Thymus (tissue), 11 donors: ENCODE data around the gene CD53. TPM values are rescaled to one million over a fixed set of nuclear protein-coding genes. Genes with fewer than 3 reads are reported as not detected.

Source experiments
- DNase-seq, 9 donors: peaks; one replicate each; pipeline ENCODE4 v3.0.0-alpha.2; 2013; ENCODE audit warnings: low spot score in 9 of 9, low read depth in 6 of 9, missing footprints in 1 of 9
- H3K27ac ChIP-seq, 2 donors: one replicate each; pipeline ENCODE4 v1.5.1; 2013; ENCODE audit warnings: control low read depth in 1 of 2, low read depth in 1 of 2, low read length in 1 of 2, mild to moderate bottlenecking in 1 of 2, moderate library complexity in 1 of 2
- H3K27me3 ChIP-seq, 2 donors: one replicate each; pipeline ENCODE4 v1.5.1; 2013; ENCODE audit warnings: low read length in 1 of 2; ENCODE audit not compliant: control insufficient read depth in 2 of 2, insufficient read depth in 1 of 2
- H3K36me3 ChIP-seq, 2 donors: one replicate each; pipeline ENCODE4 v1.5.1; 2013; ENCODE audit warnings: low read length in 1 of 2, mild to moderate bottlenecking in 1 of 2, moderate library complexity in 1 of 2; ENCODE audit not compliant: control insufficient read depth in 2 of 2, insufficient read depth in 2 of 2
- H3K4me1 ChIP-seq, 2 donors: one replicate each; pipeline ENCODE4 v1.5.1; 2013; ENCODE audit warnings: low read length in 2 of 2; ENCODE audit not compliant: control insufficient read depth in 2 of 2, insufficient read depth in 2 of 2
- H3K4me3 ChIP-seq, 2 donors: one replicate each; pipeline ENCODE4 v1.5.1; 2013; ENCODE audit warnings: low read length in 2 of 2, control low read depth in 1 of 2, mild to moderate bottlenecking in 1 of 2
- H3K9me3 ChIP-seq, 2 donors: one replicate each; pipeline ENCODE4 v1.5.1; 2013; ENCODE audit warnings: low read length in 1 of 2, mild to moderate bottlenecking in 1 of 2; ENCODE audit not compliant: control insufficient read depth in 2 of 2, insufficient read depth in 1 of 2
- WGBS: extraction: QIAGEN DNeasy Blood & Tissue Kit; methylation state at CpG from one replicate; pipeline ENCODE4 v1.1.7; 2013; 5-methylcytosine and 5-hydroxymethylcytosine counted together
- polyA plus RNA-seq: library from polyadenylated mRNA; stranded (reverse); fragments of 200-250 nt; gene quantifications from one replicate; pipeline ENCODE4 v1.2.3, GENCODE V29; 2013
- total RNA-seq: library from RNA; stranded (reverse); fragments of 120-200 nt; gene quantifications from one replicate; pipeline ENCODE4 v1.2.4, GENCODE V29; 2013
- donor health status: healthy.

The CD53 gene
- total and polyA plus RNA-seq, 2 donors = 166 to 262 TPM

DNA sequence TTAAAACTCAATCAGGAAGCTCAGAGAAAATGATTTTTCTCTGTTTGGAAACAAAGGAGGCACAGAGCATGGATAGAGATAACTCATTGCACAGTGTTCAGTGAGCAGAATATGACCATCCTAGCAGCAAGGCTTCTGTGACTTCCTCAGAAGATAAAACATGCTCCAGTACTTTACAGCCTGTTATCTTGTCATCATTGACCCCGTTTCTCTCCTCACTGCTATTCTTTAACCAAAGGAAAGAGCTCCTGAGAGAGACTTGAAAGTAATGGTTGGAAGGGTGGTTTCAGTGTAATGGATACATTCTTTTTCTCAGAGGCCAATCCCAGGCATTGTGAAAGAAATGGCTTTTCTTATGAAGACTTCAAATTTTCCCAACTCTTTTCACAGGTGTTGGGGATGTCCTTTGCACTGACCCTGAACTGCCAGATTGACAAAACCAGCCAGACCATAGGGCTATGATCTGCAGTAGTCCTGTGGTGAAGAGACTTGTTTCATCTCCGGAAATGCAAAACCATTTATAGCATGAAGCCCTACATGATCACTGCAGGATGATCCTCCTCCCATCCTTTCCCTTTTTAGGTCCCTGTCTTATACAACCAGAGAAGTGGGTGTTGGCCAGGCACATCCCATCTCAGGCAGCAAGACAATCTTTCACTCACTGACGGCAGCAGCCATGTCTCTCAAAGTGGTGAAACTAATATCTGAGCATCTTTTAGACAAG lies 25.9 kb downstream of the CD53 start:
- no peaks in the 10 kb centered on the region for H3K27me3 ChIP-seq
- peaks cover 25 to 40% of the 10 kb centered on the region in 2 donors for H3K36me3 ChIP-seq
- no peak overlapping the region for H3K27ac ChIP-seq
- no peak overlapping the region for H3K4me3 ChIP-seq
- H3K9me3 ChIP-seq = no peaks in the 10 kb centered on the region
- WGBS = 68% methylated on average over 3 of the region's 3 CpGs
- peaks cover 18 to 35% of the 10 kb centered on the region in 2 donors for H3K4me1 ChIP-seq
- peak in 2 of 9 donors; percentile 18 to 34 for DNase-seq

DNA sequence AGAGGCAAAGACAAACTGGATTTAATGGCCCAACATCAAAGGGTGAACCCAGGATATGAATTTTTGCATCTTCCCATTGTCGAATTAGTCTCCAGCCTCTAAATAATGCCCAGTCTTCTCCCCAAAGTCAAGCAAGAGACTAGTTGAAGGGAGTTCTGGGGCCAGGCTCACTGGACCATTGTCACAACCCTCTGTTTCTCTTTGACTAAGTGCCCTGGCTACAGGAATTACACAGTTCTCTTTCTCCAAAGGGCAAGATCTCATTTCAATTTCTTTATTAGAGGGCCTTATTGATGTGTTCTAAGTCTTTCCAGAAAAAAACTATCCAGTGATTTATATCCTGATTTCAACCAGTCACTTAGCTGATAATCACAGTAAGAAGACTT lies 26.5 kb downstream of the CD53 start:
- no peaks in the 10 kb centered on the region for H3K9me3 ChIP-seq
- no peak overlapping the region for H3K4me3 ChIP-seq
- H3K36me3 ChIP-seq = peaks cover 23 to 40% of the 10 kb centered on the region in 2 donors
- no peaks in the 10 kb centered on the region for H3K27me3 ChIP-seq
- H3K27ac ChIP-seq = no peak overlapping the region
- 97% methylated on average over 1 of the region's 1 CpG for WGBS
- H3K4me1 ChIP-seq = peaks cover 18 to 32% of the 10 kb centered on the region in 2 donors
- DNase-seq = no peak

DNA sequence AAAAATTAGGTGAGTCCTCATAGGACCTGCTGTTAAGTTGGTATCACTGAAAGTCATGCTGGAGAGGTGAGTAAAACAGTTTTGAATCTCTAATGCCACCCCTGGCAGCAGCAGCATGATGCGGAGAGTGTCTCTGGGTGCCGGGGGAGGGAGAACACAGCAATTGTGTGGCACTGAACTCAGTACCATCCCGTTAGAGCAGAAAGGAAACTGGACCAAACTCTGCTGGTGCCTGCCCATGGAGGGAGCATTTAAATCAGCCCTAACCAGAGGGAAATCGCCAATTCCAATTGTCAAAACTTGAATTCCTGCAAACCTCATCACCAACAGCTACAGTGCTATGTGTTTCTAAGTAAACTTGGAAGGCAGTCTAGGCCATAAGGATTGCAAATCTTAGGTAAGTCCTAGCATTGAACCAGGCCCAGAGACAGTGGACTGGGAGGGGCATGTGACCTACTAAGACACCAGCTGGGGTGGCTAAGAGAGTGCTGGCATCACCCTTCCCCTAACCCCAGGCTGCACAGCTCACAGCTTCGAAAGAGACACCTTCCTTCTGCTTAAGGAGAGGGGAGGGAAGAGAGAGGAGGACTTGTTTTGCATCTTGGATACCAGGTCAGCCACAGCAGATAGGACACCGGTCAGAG lies 30.0 kb downstream of the CD53 start:
- WGBS = 96% methylated on average over 6 of the region's 6 CpGs
- Histone ChIP-seq H3K9me3 (no peaks in the 10 kb centered on the region), H3K27ac (no peak overlapping the region), H3K4me1 (peaks cover 0 to 7% of the 10 kb centered on the region in 2 donors), H3K36me3 (peaks cover 15 to 17% of the 10 kb centered on the region in 2 donors), H3K27me3 (no peaks in the 10 kb centered on the region), H3K4me3 (no peak overlapping the region)
- no peak for DNase-seq

DNA sequence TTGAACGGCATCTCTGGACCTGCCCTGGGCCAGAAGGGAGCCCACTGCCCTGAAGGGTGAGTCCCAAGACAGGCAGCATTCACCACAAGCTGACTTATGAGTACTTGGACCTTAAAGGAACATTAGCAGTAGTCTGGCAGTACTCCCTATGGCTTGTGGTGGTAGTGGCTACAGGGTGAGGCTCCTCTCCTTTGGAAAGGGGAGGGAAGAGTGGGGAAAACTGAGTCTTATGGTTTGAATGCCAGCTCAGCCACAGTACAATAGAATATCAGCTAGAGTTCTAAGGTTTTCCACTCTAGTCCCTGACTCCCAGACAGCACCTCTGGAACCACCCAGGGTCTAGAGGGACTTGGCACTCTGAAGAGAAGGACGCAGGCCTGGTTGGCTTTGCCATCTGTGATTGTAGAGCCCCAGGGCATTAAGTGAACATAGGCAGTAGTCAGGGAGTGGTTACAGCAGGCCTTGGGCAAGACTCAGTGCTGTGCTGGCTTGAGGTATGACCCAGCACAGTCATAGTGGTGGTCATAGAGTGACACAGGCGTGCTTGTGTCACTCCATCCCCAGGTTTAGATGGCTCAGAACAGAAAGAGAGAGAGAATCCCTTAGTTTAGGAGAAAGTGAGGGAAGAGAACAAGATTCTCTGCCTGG lies 31.0 kb downstream of the CD53 start:
- H3K4me1 ChIP-seq = no peaks in the 10 kb centered on the region
- no peaks in the 10 kb centered on the region for H3K27me3 ChIP-seq
- DNase-seq = no peak
- 99% methylated on average over 3 of the region's 3 CpGs for WGBS
- no peak overlapping the region for H3K27ac ChIP-seq
- peaks cover 13 to 15% of the 10 kb centered on the region in 2 donors for H3K36me3 ChIP-seq
- H3K4me3 ChIP-seq = no peak overlapping the region
- no peaks in the 10 kb centered on the region for H3K9me3 ChIP-seq

DNA sequence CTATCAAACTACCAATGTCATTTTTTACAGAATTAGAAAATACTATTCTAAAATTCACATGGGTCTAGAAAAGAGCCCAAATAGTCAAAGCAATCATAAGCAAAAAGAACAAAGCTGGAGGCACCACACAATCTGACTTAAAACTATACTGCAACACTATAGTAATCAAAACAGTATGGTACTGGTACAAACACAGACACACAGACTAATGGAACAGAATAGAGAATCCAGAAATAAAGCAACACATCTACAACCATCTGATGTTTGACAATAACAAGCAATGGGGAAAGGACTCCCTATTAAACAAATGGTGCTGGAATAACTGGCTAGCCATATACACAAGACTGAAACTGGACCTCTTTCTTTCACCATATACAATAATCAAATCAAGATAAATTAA lies 39.8 kb downstream of the CD53 start:
- Histone ChIP-seq H3K27me3 (no peaks in the 10 kb centered on the region), H3K4me3 (no peak overlapping the region), H3K4me1 (peaks cover 0 to 2% of the 10 kb centered on the region in 2 donors), H3K9me3 (no peaks in the 10 kb centered on the region), H3K27ac (no peak overlapping the region), H3K36me3 (no peaks in the 10 kb centered on the region)
- DNase-seq = no peak

DNA sequence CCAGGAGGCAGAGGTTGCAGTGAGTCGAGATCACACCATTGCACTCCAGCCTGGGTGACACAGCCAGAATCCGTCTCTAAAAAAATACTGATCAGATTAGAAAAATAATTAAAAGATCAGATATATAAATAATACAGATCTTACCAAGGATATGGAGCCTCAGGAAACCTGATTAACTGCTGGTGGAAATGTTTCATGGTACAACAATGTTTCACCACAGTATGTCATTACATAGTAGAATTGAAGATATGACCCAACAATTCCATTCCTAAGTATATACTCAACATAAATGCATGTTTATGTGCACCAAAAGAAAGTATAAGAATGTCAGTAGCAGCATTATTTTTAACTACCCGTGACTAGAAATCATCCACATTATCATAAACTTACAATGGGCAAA lies 41.7 kb downstream of the CD53 start:
- H3K4me3 ChIP-seq = no peak overlapping the region
- WGBS = 98% methylated on average over 3 of the region's 3 CpGs
- no peaks in the 10 kb centered on the region for H3K9me3 ChIP-seq
- H3K27me3 ChIP-seq = no peaks in the 10 kb centered on the region
- DNase-seq = no peak
- H3K27ac ChIP-seq = no peak overlapping the region
- H3K36me3 ChIP-seq = no peaks in the 10 kb centered on the region
- peaks cover 0 to 2% of the 10 kb centered on the region in 2 donors for H3K4me1 ChIP-seq

DNA sequence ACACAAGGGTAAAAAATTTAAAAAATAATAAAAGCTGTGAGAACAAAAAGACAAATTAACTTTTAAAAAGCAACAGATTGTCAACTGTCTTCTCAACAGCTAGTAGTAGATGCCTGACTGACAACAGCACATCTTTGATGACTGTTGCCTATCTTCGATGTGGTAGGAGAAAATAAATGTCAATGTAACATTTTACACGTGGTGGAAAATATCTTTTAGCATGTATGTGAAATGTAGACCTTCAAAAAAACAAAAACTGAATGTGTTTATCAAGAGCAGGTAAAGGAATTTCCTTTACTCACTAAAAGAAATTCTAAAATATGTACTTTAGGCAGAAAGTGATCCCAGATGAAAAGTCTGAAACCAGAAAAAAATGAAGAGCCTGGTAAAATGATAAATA lies 42.9 kb downstream of the CD53 start:
- WGBS = 90% methylated on average over 2 of the region's 2 CpGs
- H3K36me3 ChIP-seq = no peaks in the 10 kb centered on the region
- no peak for DNase-seq

DNA sequence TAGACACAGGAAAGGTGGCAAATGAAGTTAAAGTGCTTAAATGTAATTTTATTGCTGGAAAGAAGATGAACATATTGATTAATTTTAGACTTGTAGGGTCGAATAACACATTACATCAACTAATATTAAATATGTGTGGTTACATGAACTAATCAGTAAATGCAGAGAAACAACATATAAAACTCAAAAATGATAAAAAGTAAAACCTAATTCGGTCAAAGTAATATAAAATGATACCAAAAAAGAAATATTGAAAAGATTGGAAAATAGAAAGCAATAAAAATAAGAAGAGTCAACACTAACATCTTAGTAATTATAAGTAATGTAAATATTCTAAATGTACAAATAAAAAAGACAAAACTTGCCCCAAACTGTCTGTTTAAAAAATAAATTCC lies 43.3 kb downstream of the CD53 start:
- Histone ChIP-seq H3K27ac (no peak overlapping the region), H3K4me3 (no peak overlapping the region), H3K27me3 (no peaks in the 10 kb centered on the region), H3K9me3 (no peaks in the 10 kb centered on the region), H3K36me3 (no peaks in the 10 kb centered on the region), H3K4me1 (peaks cover 0 to 2% of the 10 kb centered on the region in 2 donors)
- no peak for DNase-seq
- WGBS = 93% methylated on average over 2 of the region's 2 CpGs

More for the DNA sequence above, 42.9 kb downstream of the CD53 start:
- no peaks in the 10 kb centered on the region for H3K27me3 ChIP-seq
- no peak overlapping the region for H3K4me3 ChIP-seq
- no peaks in the 10 kb centered on the region for H3K9me3 ChIP-seq
- no peak overlapping the region for H3K27ac ChIP-seq
- peaks cover 0 to 2% of the 10 kb centered on the region in 2 donors for H3K4me1 ChIP-seq

DNA sequence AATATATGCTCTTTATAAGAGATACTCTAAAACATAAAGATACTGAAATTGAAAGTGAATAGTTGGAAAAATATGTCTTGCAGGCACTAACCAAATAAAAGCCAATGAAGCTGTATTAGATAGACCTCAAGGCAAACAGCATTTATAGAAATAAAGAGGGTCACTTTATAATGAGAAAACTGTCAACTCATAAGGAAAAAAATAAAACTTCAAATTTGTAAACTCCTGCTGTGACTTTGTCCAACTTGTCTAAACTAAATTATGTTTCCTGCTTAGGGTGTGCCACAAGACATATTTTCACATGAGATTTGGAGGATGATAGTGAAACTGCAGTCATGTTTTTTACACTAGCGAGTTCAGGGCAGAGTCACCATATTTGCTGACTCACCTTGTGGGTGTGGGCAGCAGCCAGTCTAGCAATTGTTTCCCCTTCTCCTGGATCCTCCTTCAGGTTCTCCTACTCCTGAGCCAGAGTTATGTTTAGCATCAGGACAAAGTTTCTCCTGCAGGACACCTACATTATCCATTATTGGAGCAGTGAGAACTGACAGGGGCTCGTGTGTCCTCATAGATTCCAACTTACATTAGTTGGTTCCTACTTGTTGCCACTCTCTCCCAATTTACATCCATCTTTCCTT lies 43.8 kb downstream of the CD53 start:
- Histone ChIP-seq H3K27ac (no peak overlapping the region), H3K4me1 (peaks cover 0 to 2% of the 10 kb centered on the region in 2 donors), H3K4me3 (no peak overlapping the region), H3K9me3 (no peaks in the 10 kb centered on the region), H3K36me3 (no peaks in the 10 kb centered on the region), H3K27me3 (no peaks in the 10 kb centered on the region)
- WGBS = 9% methylated on average over 2 of the region's 2 CpGs
- DNase-seq = peak in 2 of 9 donors; percentile 35 to 58
